ENCODE data around the gene RTP2.

RTP2 gene

GRCh38 chr3:187689984-187690383, 12.4 kb downstream of the RTP2 start:
- TF ChIP-seq EGR1 (IDR thresholded peaks at IDR 0.05) (no peak), YY1 (IDR thresholded peaks at IDR 0.05; ENCODE audit: low read depth) (no peak), RAD21 (IDR thresholded peaks at IDR 0.05; ENCODE audit: low read depth) (no peak), TCF12 (IDR thresholded peaks at IDR 0.05; ENCODE audit: low read depth) (no peak), USF1 (IDR thresholded peaks at IDR 0.05) (no peak), TAF1 (IDR thresholded peaks at IDR 0.05; ENCODE audit: low read depth) (no peak)

- TF ChIP-seq CEBPB (IDR thresholded peaks at IDR 0.05) (no peak), FOXM1 (IDR thresholded peaks at IDR 0.05; ENCODE audit: borderline replicate concordance, low read depth) (no peak), TEAD4 (IDR thresholded peaks at IDR 0.05) (no peak), REST (IDR thresholded peaks at IDR 0.05; ENCODE audit: low read depth) (no peak), YY1 (IDR thresholded peaks at IDR 0.05; ENCODE audit: low read depth) (no peak), TCF12 (IDR thresholded peaks at IDR 0.05; ENCODE audit: low read depth) (no peak), TAF1 (IDR thresholded peaks at IDR 0.05; ENCODE audit: low read depth) (no peak), ZBTB7A (IDR thresholded peaks at IDR 0.05; ENCODE audit: low read depth) (no peak), EP300 (IDR thresholded peaks at IDR 0.05; ENCODE audit: borderline replicate concordance) (no peak), NFIC (IDR thresholded peaks at IDR 0.05) (no peak), RAD21 (IDR thresholded peaks at IDR 0.05; ENCODE audit: low read depth) (no peak), USF1 (IDR thresholded peaks at IDR 0.05) (no peak)
Observed at GRCh38 chr3:187686621-187687273, 15.6 kb downstream of the RTP2 start.

GRCh38 chr3:187685948-187686347, 16.4 kb downstream of the RTP2 start:
- TF ChIP-seq CREB1 (IDR thresholded peaks at IDR 0.05; ENCODE audit: low read depth) (no peak), TCF12 (IDR thresholded peaks at IDR 0.05; ENCODE audit: low read depth) (no peak), REST (IDR thresholded peaks at IDR 0.05; ENCODE audit: low read depth) (no peak), FOXM1 (IDR thresholded peaks at IDR 0.05; ENCODE audit: borderline replicate concordance, low read depth) (no peak), EP300 (IDR thresholded peaks at IDR 0.05; ENCODE audit: borderline replicate concordance) (no peak), TAF1 (IDR thresholded peaks at IDR 0.05; ENCODE audit: low read depth) (no peak), MAX (IDR thresholded peaks at IDR 0.05) (no peak), YY1 (IDR thresholded peaks at IDR 0.05; ENCODE audit: low read depth) (no peak), RAD21 (IDR thresholded peaks at IDR 0.05; ENCODE audit: low read depth) (no peak), NFIC (IDR thresholded peaks at IDR 0.05) (no peak), CEBPB (IDR thresholded peaks at IDR 0.05) (no peak), ZBTB7A (IDR thresholded peaks at IDR 0.05; ENCODE audit: low read depth) (no peak), USF1 (IDR thresholded peaks at IDR 0.05) (no peak)

GRCh38 chr3:187684880-187685279, 17.5 kb downstream of the RTP2 start:
- TF ChIP-seq REST (IDR thresholded peaks at IDR 0.05; ENCODE audit: low read depth) (no peak), CREB1 (IDR thresholded peaks at IDR 0.05; ENCODE audit: low read depth) (no peak)

- TF ChIP-seq EGR1 (IDR thresholded peaks at IDR 0.05): no peak
- no peak for TF ChIP-seq FOXM1 (IDR thresholded peaks at IDR 0.05; ENCODE audit: borderline replicate concordance, low read depth)
Observed at GRCh38 chr3:187684444-187684843, 17.9 kb downstream of the RTP2 start.

Measured in Ishikawa (cell line).